WI38 (cell line): ENCODE results near the gene SERINC5.
"Not testable (repeated sequence)": the region's sequence is repeated elsewhere in the genome, so short reads cannot be mapped to it uniquely, and the experiment has no call there.

Experiments
- H3K4me3 ChIP-seq: 2 replicates; pipeline ENCODE4 v1.5.1; 2011; ENCODE audit warnings: low read depth, mild to moderate bottlenecking, control low read depth, low read length
- TF ChIP-seq, protein P1 (sequence below): IDR thresholded peaks from 2 replicates; pipeline ENCODE4 v1.5.1; 2012; ENCODE audit warnings: low read depth, mild to moderate bottlenecking, control low read depth, low read length

Gene SERINC5

DNA sequence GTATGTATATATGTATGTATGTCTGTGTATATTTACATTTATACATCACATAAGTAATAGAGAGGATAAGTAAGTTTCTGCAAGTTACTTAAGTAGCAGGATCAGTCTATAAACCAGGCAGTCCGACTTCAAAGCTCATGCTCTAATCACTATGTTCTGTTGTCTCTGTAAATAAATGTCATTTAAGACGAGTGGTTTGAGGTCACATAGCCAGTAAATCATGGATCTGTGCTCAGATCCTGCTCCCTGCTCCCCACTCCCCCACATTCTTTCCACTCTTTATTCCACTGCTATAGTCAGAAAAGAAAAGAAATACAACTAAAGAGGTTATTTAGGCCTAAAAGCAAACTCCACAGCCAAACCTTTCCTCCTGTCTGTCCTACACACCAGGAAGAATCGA lies 90.4 kb downstream of the SERINC5 start:
- TF ChIP-seq, protein P1, sequence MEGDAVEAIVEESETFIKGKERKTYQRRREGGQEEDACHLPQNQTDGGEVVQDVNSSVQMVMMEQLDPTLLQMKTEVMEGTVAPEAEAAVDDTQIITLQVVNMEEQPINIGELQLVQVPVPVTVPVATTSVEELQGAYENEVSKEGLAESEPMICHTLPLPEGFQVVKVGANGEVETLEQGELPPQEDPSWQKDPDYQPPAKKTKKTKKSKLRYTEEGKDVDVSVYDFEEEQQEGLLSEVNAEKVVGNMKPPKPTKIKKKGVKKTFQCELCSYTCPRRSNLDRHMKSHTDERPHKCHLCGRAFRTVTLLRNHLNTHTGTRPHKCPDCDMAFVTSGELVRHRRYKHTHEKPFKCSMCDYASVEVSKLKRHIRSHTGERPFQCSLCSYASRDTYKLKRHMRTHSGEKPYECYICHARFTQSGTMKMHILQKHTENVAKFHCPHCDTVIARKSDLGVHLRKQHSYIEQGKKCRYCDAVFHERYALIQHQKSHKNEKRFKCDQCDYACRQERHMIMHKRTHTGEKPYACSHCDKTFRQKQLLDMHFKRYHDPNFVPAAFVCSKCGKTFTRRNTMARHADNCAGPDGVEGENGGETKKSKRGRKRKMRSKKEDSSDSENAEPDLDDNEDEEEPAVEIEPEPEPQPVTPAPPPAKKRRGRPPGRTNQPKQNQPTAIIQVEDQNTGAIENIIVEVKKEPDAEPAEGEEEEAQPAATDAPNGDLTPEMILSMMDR = no peak

DNA sequence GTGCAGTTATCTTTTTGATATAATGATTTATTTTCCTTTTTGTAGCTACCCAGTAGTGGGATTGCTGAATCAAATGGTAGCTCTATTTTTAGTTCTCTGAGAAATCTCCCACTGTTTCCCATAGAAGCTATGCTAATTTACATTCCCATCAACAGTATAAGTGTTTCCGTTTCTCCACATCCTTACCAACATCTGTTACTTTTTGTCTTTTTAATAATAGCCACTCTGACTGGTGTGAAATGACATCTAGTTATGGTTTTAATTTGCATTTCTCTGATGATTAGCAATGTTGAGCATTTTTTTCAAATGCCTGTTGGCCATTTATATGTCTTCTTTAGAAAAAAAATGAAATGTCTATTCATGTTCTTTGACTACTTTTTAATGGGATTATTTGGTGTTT lies 94.7 kb downstream of the SERINC5 start:
- TF ChIP-seq, protein P1 = no peak
- no peak overlapping the region for H3K4me3 ChIP-seq

More for the DNA sequence above, 90.4 kb downstream of the SERINC5 start:
- no peak overlapping the region for H3K4me3 ChIP-seq

DNA sequence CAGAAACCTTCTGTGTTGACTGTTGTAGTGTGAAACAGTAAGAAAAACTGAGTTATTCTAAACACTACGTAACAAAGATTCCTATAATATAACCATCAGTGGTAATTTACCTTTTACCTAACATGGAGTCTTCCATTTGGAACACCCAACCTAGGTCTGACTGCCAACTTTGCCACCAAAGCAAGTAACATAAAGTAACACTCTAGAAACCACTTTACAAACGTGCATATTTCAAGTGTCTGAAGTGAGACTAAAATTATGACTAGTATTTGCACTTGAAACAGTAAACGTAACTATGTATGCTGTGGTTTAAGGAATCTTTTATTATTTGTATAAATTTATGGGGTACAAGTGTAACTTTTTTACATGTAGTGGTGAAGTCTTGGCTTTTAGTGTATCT lies 95.6 kb downstream of the SERINC5 start:
- TF ChIP-seq, protein P1 = no peak
- H3K4me3 ChIP-seq = no peak overlapping the region

DNA sequence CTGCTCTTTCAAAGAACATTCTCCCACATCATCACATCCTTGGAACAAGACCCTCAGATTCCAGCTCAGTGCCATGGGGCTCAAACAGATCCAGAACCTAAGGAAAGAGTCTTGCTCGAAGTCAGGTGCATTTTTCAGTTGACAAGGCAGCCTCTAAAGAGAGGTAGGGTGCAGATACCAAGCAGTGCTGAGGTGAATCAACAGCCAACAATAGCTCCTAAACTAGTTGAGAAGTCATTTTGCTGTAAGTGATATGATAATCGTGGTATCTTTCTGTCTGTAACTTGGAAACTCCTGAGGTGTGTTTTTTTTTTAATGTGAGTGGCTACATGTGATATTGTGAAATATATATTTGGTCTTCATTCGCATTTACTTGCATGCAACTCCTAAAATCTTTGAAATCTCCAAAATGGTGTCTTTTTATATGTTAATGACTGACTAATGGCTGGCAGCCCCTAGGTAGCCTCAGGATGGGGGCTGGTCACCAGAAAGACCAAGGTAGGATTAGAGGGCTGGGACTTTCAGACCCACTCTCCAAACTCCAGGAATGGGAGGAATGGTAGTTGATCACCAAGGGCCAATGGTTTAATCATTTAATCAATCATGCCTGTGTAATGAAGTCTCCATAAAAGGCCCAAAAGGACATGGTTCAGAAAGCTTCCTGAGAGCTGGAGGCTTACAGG lies 96.6 kb downstream of the SERINC5 start:
- no peak overlapping the region for H3K4me3 ChIP-seq
- TF ChIP-seq, protein P1 = no peak

DNA sequence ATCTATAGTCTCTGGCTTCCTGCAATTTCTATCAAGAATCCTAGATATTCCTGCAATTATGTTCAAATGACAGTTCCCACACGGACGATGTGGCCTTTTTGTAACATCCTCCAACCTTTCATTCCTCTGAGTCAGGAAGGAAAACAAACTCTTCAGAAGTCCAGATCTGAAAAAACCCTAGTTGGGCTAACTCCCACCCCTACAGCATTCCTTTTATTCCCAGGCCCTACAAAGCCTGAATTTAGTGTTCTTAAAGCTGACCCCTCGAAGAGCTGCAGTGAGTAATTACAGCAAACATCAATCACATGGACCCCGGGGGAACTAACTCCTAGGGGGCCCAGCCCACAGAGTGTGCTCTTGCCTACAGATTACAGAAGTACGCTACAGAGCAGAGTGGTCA lies 99.7 kb downstream of the SERINC5 start:
- TF ChIP-seq, protein P1 = no peak
- no peak overlapping the region for H3K4me3 ChIP-seq

DNA sequence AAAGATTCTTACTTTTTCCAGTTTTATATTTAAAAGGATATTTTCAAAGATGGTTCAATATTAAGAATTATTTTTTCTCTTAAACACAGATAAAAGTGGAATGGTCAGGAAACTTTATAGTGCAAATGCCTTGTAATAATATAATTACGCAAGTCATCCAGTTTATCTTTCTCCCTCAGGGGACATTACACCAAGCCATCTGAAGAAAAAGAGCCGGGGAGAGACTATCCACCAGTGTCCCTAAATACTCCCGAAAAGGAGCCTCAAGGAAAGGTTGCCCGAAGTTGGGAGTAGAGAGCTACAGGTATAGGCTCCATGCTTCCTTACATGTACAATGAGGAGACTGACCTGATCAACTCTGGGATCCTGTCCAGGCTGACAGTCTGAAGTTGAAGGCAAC lies 101.1 kb downstream of the SERINC5 start:
- TF ChIP-seq, protein P1 = no peak
- no peak overlapping the region for H3K4me3 ChIP-seq

DNA sequence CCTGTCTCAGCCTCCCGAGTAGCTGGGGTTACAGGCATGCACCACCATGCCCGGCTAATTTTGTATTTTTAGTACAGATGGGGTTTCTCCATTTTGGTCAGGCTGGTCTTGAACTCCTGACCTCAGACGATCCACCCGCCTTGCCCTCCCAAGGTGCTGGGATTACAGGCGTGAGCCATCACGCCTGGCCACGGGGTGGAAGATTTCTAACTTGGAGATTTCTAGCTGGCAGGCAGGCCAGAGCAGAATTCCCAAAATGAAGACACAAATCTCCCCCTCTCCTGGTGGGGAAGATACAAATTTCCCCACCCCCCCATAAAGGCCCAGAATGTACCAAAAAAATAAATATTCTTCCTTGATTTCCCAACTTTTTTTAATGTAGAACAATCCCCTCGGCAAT lies 101.6 kb downstream of the SERINC5 start:
- not testable (repeated sequence) for H3K4me3 ChIP-seq

DNA sequence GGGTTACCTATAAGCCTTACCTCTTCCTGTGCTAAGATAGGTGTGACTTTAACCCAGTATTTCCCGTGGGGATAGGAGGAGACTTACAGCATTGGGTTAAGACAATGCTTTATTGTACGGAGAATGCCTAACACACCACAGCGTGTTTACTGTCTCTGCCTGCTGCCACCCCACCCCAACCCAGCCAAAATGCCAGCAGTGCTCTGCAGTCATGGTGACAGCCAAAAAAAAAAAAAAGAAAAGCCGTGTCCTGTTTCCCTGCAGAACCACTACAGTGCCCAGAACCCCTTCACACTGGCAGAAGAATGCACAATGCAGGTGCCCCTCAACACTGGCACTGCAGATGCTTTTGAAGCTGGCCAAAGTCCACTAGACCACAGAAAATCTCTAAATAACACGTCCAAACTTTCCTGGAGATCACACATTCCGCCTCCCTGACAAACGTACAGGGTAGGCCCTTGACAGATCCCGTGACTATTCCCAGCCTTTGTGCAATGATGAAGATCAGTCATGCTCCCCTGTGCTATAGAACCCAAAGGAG lies 102.2 kb downstream of the SERINC5 start:
- TF ChIP-seq, protein P1 = no peak
- H3K4me3 ChIP-seq = no peak overlapping the region
